Measurements from ENCODE around the gene TBPL1.
"Not testable (repeated sequence)": the region's sequence is repeated elsewhere in the genome, so short reads cannot be mapped to it uniquely, and the experiment has no call there.

The TBPL1 gene
- 4.2 to 13.5 (median 7.4) reads per million in 18 experiments for total RNA-seq

- peak; percentile 92 for DNase-seq
Measured at GRCh38 chr6:133952815-133953633, at the start of gene TBPL1. Gene TBPL1, plus strand, starts transcription at chr6:133953224. Its CDS starts 26,902 bp downstream, at chr6:133980126.

DNA sequence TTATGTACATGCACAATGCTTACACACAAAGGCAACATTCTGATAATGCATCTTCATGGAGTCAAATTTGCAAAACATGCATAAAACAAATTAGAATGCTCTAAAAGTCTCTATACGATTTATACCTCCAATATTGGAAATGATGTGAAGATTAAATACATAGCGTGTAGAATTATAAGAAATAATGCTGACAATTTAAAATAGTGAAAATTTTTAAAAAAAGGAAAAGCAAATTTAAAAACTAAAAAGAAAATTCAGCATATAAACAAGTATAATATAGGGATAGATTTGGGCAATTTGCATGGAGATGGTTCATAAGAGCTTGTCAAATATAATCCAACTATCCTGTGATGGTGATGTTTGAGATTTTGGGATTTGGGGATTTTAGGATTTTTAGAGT lies 49.2 kb upstream of the TBPL1 start:
- no peak for DNase-seq

DNA sequence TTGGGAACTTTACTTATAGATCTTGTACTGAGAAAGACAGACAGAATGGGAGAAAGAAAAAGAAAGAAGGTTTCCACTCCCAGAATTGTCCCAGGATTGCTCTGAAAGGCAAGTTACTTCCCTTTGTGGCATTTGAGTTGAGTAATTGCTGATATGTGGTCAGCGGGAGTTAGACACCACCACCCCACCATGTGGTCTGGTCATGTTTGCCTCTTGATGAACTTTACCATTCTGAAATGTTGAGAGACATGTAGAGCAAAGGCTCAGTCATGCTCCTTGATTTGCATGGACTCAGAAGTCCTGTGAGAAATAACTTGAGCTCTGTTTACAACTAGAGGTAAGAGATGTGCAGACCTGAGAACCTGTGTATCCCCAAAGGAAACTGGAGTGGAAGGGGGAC lies 47.0 kb upstream of the TBPL1 start:
- DNase-seq = peak; percentile 61 to 64

DNA sequence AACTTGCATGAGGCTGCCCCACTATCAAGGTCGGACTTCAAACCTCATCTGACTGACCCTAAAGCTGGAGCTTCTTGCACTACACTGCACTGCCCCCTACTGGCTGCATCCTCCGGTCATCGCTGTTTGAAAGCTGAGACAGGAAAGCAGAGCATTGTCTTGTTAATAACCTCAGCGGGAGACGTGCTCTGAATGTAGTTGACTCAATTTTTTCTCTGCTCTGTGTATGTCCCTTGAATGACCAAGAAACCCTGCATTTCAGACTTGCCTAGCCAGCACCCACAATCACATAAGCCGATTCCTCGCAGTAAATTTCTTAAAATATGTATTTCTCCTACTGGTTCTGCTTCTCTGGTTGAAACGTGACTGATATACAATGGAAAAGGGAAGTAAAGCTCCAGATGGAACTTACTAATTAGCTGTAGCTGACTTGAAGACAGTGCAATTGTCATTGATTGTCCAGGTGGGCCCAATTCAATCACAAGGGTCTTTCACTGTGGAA lies 36.3 kb upstream of the TBPL1 start:
- peak; percentile 77 to 82 for DNase-seq

- no peak for DNase-seq
Measured at GRCh38 chr6:133917781-133918180, 35.2 kb upstream of the TBPL1 start.

DNA sequence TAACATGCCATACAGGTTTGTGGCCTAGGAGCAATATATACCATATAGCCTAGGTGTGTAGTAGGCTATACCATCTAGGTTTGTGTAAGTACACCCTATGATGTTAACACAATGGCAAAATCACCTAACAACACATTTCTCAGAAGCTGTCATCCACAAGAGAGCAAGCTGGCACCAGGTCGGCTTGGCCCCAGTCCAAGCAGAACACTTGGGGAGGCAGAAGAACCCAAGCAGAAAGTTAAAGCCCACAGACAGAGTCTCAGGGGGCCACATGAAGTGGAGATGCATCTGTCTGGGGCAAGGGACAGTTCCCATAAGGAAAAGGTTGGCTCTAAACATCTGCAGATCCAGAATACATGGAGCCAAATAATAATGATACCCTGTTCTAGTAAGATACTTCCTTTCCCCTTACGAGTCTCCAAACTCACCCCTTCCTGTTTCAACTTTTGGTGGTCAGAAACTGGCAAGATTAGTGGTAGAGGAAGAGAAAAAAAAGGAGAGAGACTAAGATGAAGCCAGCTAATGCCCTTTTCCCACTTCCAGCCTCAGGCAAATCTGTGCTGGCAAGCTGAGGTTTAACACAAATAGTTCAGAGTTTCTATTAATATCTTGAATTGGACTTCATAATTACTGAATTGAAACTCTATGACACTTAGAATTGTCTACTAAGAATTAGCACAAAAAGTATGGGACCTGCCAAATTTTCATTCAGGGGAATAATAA lies 34.7 kb upstream of the TBPL1 start:
- DNase-seq = no peak

DNA sequence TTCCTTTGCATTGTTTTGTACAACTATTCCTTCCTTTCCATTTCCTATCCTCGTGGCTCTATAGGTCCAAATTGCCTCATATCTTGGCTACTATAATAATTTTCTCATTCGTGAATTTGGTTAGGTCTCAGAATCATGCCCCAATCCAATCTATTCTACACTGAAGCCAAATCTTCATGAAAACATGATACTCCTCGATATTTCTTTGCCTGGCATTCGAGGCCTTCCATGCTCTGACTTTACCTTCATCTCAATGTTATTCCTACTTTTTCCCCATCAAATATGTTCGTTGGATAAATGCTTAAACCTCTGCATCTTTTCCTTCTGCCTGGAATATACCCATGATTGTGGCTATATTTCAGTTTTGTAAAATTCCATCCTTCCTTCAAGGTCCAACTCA lies 33.7 kb upstream of the TBPL1 start:
- no peak for DNase-seq

- peak; percentile 83 to 86 for DNase-seq
Measured at GRCh38 chr6:133921249-133921859, 31.7 kb upstream of the TBPL1 start.

GRCh38 chr6:133923938-133924593 lies 29.0 kb upstream of the TBPL1 start:
- DNase-seq = peak; percentile 63 to 74

- DNase-seq = not testable (repeated sequence)
Measured at GRCh38 chr6:133931221-133931620, 21.8 kb upstream of the TBPL1 start.

DNA sequence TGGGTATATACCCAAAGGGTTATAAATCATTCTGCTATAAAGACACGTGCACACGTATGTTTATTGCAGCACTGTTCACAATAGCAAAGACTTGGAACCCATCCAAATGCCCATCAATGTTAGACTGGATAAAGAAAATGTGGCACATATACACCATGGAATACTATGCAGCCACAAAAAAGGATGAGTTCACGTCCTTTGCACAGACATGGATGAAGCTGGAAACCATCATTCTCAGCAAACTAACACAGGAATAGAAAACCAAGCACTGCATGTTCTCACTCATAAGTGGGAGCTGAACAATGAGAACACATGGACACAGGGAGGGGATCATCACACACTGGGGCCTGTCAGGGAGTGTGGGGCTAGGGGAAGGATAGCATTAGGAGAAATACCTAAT lies 16.7 kb upstream of the TBPL1 start:
- not testable (repeated sequence) for DNase-seq

DNA sequence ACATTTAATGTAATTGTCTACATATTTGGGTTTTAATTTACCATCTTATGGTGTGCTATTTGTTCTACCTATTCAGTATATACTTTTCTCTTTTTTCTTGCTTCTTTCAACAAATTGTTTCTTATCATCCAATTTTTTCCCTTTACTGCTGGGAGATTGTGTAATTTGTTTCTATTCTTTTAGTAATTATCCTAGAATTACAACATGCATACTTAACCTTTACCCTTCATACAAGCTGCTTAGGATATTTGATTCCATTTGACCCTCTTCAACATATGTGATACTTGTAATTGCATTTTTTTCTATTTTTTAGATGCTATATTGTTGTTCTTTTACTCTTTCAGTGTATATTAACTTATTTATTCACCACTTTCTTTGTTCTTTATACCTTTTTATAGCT lies 15.1 kb upstream of the TBPL1 start:
- no peak for DNase-seq

- no peak for DNase-seq
Measured at GRCh38 chr6:133938533-133938932, 14.5 kb upstream of the TBPL1 start.

DNA sequence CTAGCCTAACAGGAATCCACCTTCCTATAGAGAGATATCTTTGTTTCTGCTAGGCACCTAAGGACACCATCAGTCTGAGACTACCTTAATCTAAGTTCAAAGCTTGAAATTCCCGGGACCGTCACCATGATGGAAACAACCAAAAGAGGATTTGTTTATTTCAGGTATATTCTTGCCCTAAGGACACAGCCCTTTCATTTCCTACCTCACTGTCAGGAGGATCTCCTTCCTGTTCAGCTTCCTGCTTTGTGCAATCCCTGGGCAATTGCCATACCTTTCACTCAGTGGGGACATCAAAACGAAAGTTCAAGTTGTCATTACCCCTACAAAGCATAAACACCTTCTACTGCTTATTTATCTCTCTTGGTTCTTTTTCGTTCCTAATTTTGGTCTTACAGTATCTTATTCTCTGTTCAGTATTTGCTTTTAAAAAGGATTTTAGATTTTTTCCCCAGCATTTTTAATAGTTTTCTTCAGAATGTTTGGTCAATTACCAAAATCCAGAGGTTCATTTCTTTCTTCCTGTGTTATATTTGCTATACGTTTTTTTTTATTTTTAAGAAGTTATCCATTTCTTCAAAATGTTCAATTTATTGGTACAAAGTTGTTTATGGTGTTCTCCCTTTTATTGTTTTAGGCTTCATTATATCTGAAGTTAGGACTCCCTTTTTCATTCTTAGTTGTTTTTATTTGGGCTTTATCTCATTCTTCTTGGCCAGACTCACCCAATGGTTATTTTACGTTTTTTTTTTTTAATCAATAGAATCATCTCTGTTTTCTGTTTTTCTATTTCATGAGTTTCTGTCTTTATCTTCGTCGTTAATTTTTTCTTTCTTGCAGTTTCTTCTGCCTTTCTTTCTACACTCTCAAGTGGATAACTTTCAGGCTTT lies 13.0 kb upstream of the TBPL1 start:
- no peak for DNase-seq

DNA sequence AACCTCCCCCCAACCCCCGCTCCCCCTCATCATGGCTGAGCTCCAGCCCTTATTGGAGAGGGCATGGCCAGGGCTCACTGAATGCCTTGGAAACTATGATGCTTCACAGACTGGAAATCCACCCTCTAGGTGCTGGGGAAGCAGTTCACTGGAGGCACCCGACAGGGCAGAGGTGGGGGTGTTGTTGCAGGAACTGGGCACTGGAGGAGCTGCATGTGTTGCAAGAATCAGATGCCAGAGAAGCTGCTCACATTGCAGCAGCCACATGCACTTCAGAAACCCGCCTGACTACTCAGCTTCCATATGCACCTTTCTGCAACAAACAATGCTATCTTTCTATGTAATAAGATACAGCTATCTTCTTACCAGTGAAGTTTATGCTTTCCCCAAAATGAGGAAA lies 7.9 kb upstream of the TBPL1 start:
- DNase-seq = no peak

- no peak for DNase-seq
Measured at GRCh38 chr6:133947302-133947900, 5.6 kb upstream of the TBPL1 start.

DNA sequence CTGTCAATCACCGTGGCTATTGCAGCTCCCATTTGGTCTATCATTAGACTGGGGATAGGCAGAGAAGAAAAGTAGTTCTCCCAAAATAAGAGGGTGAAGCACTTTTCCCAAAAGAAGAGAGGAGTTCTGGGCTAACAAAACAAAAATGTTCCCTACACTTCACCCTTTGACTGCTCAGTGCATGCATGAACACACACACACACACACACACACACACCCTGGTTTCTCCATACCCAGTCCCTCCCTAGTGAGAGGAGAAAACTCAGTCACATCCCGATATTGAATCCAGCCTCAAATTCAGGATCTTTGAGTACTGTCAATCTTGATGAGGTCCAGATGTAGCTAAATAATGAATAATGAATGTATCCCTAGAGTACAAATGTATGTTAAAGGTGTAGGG lies 4.6 kb upstream of the TBPL1 start:
- DNase-seq = no peak

DNA sequence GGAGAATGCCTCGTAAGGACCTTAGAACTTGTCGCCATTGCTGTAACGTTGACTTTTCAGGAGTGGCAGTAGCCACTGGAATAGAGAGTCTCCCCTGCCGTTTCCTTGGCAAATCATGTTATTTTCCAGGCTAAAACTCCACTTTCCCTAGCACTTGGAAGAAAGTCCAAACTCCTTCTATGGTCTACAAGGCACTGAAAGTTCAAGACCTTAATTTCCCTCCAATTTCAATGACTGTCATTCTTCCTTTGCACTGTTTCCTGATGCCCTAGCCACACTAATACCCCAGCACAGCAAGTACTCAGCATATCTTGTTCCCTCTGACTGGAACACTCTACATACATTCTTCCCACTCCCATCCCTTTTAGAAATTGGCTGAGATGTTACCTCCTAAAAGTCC lies 1.8 kb upstream of the TBPL1 start:
- DNase-seq = no peak

DNA sequence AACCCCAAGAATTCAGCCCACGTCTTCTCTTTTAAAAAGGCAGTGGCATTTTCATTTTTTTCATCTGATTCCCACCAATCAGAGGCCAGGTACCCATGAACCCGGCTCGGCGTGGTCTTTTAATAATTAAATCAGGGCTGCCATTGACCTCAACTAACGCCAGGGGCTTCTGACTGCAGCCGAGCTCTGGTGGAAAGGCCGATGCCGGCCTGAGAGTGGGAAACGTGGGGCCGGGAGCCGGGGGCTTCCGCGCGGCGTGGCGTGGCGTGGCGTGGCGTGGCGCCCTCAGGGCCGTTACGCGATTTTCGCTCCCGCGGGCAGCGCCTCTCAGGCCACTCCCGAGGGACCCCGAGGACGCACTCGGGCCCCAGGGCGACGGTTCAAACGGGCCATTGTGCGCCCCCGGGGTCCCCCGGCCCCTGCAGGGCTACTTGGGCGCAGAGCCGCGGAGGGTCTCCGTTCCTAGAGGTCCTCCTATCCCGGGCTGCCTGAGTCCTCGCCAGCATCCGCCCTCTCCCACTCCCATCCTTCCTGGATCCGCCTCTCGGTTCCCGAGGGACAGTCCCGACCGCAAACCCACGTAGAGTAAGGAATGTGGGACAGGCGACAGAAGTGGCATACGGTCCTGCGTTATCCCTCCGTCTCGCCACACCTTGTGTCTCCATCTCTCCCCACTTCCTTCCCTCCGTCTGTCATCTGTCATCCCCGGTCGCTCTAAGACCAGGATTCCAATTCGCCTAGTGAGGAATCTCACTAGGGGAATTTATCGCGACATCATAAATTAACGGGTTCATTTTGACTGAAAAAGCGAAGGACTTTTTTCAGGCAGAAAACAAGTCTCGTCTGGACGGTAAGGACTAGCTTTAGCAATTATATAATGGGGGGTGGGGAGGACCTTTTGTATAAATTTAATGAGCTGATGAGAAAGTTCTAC lies 876 bp upstream of the TBPL1 start:
- DNase-seq = peak; percentile 34 to 49
